ENCODE results near the gene TMEM158.
A peak's percentile ranks its signal among the peaks of the same experiment; 100 is the strongest.

TMEM158 gene

DNA sequence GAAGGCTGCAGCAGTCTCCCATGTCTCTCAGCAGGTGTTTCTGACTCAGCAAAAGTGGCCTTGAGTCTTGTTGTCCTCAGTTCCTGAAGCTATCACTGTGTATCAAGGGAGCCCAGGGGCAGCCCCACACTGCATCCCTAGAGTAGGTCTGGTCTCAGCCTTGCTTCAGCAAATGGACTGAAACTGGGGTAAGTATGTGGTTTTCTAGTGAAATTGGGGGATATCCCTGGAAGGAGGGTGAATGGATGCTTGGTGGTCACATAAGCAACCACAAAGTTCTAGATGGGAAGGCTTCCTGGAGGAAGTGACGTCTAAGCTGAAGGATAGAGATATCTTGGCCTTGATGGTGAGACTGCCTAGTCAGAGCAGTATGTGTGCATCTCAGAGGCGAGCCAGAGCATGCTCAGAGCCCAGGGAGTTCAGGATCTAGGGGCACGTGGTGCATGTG is 38.4 kb downstream of the TMEM158 start:
- TF ChIP-seq FOXA1 (IDR thresholded peaks at IDR 0.05) (no peak), CTBP1 (IDR thresholded peaks at IDR 0.05; ENCODE audit: borderline replicate concordance) (no peak), FOXK2 (IDR thresholded peaks at IDR 0.05) (no peak)
- ChIA-PET POLR2A (no interaction called here), CTCF (no interaction called here)
- no peak for DNase-seq (ENCODE audit: extremely low spot score)

DNA sequence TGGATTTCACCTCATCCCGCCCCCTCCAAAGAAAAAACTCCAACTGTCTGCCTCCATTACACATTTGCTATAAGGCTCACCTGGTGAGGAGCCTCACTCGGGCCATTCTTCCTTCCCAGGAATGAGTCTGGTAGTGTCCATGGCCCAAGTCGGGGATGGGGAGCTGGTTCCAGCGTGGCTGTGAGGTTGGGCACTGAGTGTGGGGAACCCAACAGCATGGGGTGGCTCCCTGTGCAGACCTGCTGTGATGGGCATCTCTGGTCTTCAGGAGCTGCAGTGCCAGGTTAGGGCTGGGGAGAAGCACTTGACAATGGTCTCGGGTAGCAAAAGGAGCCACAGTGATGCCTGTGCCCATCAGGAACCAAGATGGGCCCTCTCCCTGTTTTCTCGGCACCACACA is 39.2 kb downstream of the TMEM158 start:
- ChIA-PET CTCF (no interaction called here), POLR2A (no interaction called here)
- no peak for DNase-seq (ENCODE audit: extremely low spot score)
- no peak for TF ChIP-seq FOXK2 (IDR thresholded peaks at IDR 0.05)
- TF ChIP-seq, protein P1, sequence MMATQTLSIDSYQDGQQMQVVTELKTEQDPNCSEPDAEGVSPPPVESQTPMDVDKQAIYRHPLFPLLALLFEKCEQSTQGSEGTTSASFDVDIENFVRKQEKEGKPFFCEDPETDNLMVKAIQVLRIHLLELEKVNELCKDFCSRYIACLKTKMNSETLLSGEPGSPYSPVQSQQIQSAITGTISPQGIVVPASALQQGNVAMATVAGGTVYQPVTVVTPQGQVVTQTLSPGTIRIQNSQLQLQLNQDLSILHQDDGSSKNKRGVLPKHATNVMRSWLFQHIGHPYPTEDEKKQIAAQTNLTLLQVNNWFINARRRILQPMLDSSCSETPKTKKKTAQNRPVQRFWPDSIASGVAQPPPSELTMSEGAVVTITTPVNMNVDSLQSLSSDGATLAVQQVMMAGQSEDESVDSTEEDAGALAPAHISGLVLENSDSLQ (IDR thresholded peaks at IDR 0.05): no peak

DNA sequence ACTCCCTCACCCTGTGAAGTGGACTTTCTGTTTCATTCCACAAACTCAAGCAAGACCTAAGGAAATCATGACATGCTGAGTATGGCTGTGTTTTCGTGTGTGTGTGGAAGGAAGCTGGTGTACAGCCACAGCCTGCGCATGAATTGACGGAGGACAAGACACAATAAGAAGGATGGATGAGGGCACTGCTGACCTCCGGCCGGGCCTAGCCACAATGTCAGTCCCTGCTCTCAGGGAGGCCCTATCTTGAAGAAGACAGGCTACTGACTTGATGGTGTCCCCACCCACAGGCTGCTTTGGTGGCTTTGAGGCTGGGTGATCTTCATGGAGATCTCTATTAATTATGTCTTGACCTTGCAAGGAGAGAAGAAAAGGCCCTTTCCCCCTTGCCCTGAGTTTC is 40.6 kb downstream of the TMEM158 start:
- CTCF ChIA-PET: interaction anchor here (0.8 kb wide), 1 partner anchor 8 kb away, joined by 6 read pairs; no protein-coding TSS in a partner anchor

DNA sequence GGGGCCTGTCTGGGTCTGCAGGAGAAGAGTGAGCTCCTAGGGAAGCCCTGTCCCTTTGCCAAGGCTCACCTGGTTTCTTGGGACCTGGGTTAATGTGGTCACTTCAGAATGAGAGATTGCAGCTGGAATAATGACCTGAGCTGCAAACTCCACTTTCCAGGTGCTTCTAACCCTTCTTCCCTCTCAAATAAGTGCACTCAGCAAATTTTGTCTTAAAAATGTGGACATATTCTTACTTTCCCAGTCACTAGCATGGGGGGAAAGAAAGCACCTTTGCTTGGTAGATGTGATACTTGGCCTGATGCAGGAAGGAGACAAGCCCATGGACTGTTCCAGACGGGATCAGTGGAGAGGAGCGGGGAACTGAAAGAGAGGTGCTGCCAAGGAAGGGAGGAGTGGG is 41.0 kb downstream of the TMEM158 start:
- TF ChIP-seq SUZ12 (IDR thresholded peaks at IDR 0.05) (no peak), LEF1 (IDR thresholded peaks at IDR 0.05; ENCODE audit: borderline replicate concordance) (no peak), L3MBTL2 (conservative IDR thresholded peaks at IDR 0.05) (no peak), ARNT (IDR thresholded peaks at IDR 0.05) (no peak), CTBP1 (IDR thresholded peaks at IDR 0.05; ENCODE audit: borderline replicate concordance) (no peak), SP1 (IDR thresholded peaks at IDR 0.05) (no peak), ELF4 (IDR thresholded peaks at IDR 0.05) (no peak), TARDBP (IDR thresholded peaks at IDR 0.05) (no peak), FOXM1 (IDR thresholded peaks at IDR 0.05; ENCODE audit: borderline replicate concordance) (no peak), ZNF384 (IDR thresholded peaks at IDR 0.05) (no peak), BHLHE40 (IDR thresholded peaks at IDR 0.05; ENCODE audit: borderline replicate concordance) (no peak), HDGF (IDR thresholded peaks at IDR 0.05; ENCODE audit: borderline replicate concordance) (no peak), FOXK2 (IDR thresholded peaks at IDR 0.05) (no peak)
- no peak for DNase-seq (ENCODE audit: extremely low spot score)
- CTCF ChIA-PET: no interaction called here
- POLR2A ChIA-PET: no interaction called here

More for the DNA sequence above, 40.6 kb downstream of the TMEM158 start:
- POLR2A ChIA-PET: no interaction called here
- TF ChIP-seq SUZ12 (IDR thresholded peaks at IDR 0.05) (no peak), FOXA1 (IDR thresholded peaks at IDR 0.05) (no peak), SP1 (IDR thresholded peaks at IDR 0.05) (no peak), L3MBTL2 (conservative IDR thresholded peaks at IDR 0.05) (no peak), ELF4 (IDR thresholded peaks at IDR 0.05) (no peak), NFRKB (IDR thresholded peaks at IDR 0.05) (no peak), FOXM1 (IDR thresholded peaks at IDR 0.05; ENCODE audit: borderline replicate concordance) (no peak), FOXK2 (IDR thresholded peaks at IDR 0.05) (no peak), ARNT (IDR thresholded peaks at IDR 0.05) (no peak), LEF1 (IDR thresholded peaks at IDR 0.05; ENCODE audit: borderline replicate concordance) (no peak)
- DNase-seq (ENCODE audit: extremely low spot score): no peak

DNA sequence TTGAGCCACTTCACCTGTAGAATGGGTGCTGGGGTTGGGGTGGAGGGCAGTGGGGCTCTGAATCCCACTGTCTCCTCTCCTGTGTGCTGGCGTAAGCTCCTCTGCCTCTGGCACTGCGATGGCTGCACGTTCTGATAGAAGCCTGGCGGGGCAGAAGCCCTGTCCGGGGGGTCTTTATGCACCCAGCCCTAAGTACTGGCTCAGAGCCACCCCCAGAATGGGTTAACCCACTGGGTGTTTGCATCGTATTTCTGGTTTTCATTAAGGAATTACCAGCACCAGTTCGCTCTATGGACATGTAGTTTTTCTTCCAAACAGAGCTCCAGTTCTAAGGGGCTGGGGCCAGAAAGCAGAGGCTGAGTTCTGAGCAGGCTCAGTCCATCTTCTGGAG is 42.2 kb downstream of the TMEM158 start:
- POLR2A ChIA-PET: no interaction called here
- CTCF ChIA-PET: no interaction called here
- no peak for DNase-seq (ENCODE audit: extremely low spot score)
- no peak for TF ChIP-seq ZNF384 (IDR thresholded peaks at IDR 0.05)
- no peak for TF ChIP-seq ELF4 (IDR thresholded peaks at IDR 0.05)

DNA sequence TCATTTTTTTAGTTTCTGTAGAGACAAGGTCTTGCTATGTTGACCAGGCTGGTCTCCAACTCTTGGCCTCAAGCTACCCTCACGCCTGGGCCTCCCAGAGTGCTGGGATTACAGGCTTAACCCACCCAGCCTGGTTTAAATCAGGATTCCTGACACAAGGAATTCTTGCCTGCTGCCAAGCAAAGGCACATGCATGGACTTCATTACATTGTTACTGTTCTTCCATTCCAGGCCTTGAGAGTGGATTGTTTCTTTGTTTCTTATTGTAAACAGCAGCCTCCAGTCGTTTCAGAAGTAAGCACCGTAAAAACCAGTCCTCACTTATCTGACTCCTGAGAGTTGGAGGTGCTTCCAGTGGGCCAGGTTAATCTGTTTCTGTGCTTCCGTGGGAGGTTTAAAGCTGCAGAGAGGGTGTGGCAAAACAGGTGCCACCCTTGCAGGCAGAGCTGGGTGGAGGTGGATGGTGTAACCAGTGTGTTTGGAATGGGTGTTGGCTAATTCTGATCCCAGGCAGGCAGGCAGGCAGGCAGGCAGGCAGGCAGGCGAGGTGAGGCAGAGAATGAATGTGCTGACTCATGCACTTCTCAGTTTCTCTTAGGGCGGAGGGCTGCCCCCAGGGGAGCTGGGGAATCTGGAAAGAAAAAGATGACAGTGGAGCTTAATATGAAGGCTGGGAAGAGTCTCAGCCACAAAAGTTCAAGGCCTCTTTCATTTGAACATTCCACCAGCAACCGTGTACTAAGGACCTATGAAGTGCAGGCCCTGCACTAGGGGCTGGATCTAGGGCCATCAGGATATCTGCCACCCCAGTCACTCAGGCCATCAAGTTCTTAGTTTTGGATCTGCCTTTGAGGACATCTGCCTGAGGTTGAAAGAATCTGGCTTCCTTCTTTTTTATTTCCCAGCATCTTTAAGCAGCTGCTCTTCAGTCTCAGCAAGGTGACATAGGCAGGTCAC is 42.9 kb downstream of the TMEM158 start:
- peak; percentile 31 for DNase-seq (ENCODE audit: extremely low spot score)
- TF ChIP-seq FOXA1 (IDR thresholded peaks at IDR 0.05): no peak
- no peak for TF ChIP-seq SUZ12 (IDR thresholded peaks at IDR 0.05)
- no peak for TF ChIP-seq HDGF (IDR thresholded peaks at IDR 0.05; ENCODE audit: borderline replicate concordance)
- TF ChIP-seq L3MBTL2 (conservative IDR thresholded peaks at IDR 0.05): no peak
- ChIA-PET POLR2A (no interaction called here), CTCF (no interaction called here)

DNA sequence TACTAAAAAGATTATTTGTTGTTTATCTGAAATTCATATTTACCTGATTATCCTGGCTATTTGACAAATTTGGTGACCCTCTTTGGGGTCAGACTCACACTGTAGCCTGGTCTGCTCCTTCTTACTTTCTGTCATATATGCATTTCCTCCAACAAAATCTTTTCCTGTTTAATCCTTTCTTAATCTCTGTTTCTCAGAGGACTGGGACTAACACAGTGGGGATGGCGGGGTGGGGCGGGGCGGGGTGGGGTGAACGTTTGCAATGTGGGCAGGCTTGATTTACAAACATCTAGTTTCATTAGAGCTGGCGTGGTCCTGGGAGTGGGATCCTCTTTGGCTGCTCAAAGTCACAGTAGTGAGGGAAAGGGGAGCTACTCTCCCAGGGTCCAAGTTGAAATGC is 44.6 kb downstream of the TMEM158 start:
- CTCF ChIA-PET: interaction anchor here (0.8 kb wide), 1 partner anchor 27 kb away, joined by 3 read pairs; no protein-coding TSS in a partner anchor
- POLR2A ChIA-PET: no interaction called here
- TF ChIP-seq TARDBP (IDR thresholded peaks at IDR 0.05): no peak
- no peak for TF ChIP-seq FOXK2 (IDR thresholded peaks at IDR 0.05)
- no peak for DNase-seq (ENCODE audit: extremely low spot score)

DNA sequence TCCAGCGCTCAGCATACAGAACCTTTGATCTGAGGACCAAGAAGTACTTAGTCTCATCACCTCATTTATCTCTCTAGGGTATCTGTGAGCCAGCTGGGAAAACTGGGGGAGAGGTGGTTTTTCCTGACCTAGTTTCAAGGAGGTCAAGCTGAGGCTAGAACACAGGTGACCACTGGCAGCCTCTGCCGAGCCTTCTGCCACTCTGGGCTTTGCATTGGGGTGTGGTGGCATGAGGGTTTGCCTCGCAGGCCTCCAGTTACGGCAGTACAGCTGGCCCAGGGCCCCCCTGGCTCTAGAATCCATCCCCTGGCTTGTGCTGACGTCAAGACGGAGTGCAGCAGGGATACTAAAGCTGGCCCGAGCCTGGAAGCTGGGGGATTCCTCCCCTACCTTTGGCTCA is 45.2 kb downstream of the TMEM158 start:
- TF ChIP-seq BHLHE40 (IDR thresholded peaks at IDR 0.05; ENCODE audit: borderline replicate concordance): no peak
- TF ChIP-seq, protein P1 (IDR thresholded peaks at IDR 0.05): no peak
- TF ChIP-seq L3MBTL2 (conservative IDR thresholded peaks at IDR 0.05): no peak
- ChIA-PET POLR2A (no interaction called here), CTCF (interaction anchor here (0.6 to 0.8 kb wide), 2 partner anchors 28 to 61 kb away, joined by 3 read pairs; no protein-coding TSS in a partner anchor)

More for the DNA sequence above, 45.2 kb downstream of the TMEM158 start:
- DNase-seq (ENCODE audit: extremely low spot score): no peak

All from HEK293T (cell line).